CD14-positive monocyte (primary cell): Measurements from ENCODE around the gene CTNND1. TPM values are rescaled to one million over a fixed set of nuclear protein-coding genes. Genes with fewer than 3 reads are reported as not detected.
A peak's percentile ranks its signal among the peaks of the same experiment; 100 is the strongest.

Source experiments
- DNase-seq, 3 donors: peaks; one replicate each; pipeline ENCODE4 v3.0.0-alpha.2; 2011 to 2022
- H2AFZ ChIP-seq: 2 replicates; pipeline ENCODE4 v1.6.0; 2012; ENCODE audit warnings: mild to moderate bottlenecking, low read depth, low read length, inconsistent platforms; ENCODE audit not compliant: insufficient read depth, poor library complexity, severe bottlenecking
- H3K27ac ChIP-seq, 2 donors: 1 replicate in 1 of 2; 2 replicates in 1 of 2; pipeline ENCODE4 v1.5.1; 2012 to 2013; ENCODE audit warnings: low read length in 2 of 2, control low read depth in 1 of 2, inconsistent platforms in 1 of 2, low read depth in 1 of 2, mild to moderate bottlenecking in 1 of 2
- H3K27me3 ChIP-seq, 2 donors: one replicate each; pipeline versions ENCODE4 v1.6.0 to v1.6.1; 2011 to 2013; ENCODE audit warnings: low read length in 2 of 2; ENCODE audit not compliant: control insufficient read depth in 2 of 2, insufficient read depth in 2 of 2
- H3K36me3 ChIP-seq, 2 donors: replicated peaks in 1 of 2; 1 replicate in 1 of 2; 2 replicates in 1 of 2; pipeline versions ENCODE4 v1.5.1 to v1.6.1; 2012 to 2013; ENCODE audit warnings: low read length in 2 of 2, control low read depth in 1 of 2, inconsistent platforms in 1 of 2, mild to moderate bottlenecking in 1 of 2; ENCODE audit not compliant: insufficient read depth in 2 of 2, control insufficient read depth in 1 of 2
- H3K4me1 ChIP-seq, 2 donors: 1 replicate in 1 of 2; 2 replicates in 1 of 2; pipeline versions ENCODE4 v1.5.1 to v1.6.1; 2012 to 2013; ENCODE audit warnings: low read length in 2 of 2, control low read depth in 1 of 2, inconsistent platforms in 1 of 2, mild to moderate bottlenecking in 1 of 2, moderate library complexity in 1 of 2; ENCODE audit not compliant: insufficient read depth in 2 of 2, control insufficient read depth in 1 of 2
- H3K4me2 ChIP-seq: replicated peaks from 2 replicates; pipeline ENCODE3; 2012; ENCODE audit warnings: low read length, moderate library complexity, mild to moderate bottlenecking; ENCODE audit not compliant: poor library complexity, severe bottlenecking; ENCODE audit errors: extremely low read depth
- H3K4me3 ChIP-seq, 3 experiments: fragments of 200-600 bp in 1 of 3; sonication (generic) in 1 of 3; replicated peaks in 1 of 3; 1 replicate in 2 of 3; 2 replicates in 1 of 3; pipeline ENCODE4 v1.5.1; 2011 to 2013; ENCODE audit warnings: low read length in 3 of 3, mild to moderate bottlenecking in 3 of 3, control low read depth in 2 of 3, low read depth in 2 of 3, inconsistent platforms in 1 of 3, moderate library complexity in 1 of 3
- H3K79me2 ChIP-seq: 2 replicates; pipeline ENCODE4 v1.6.0; 2012; ENCODE audit warnings: mild to moderate bottlenecking, control low read depth, inconsistent platforms, low read length, moderate library complexity; ENCODE audit not compliant: insufficient read depth
- H3K9ac ChIP-seq: 2 replicates; pipeline ENCODE4 v1.6.0; 2017; ENCODE audit warnings: low read length, mild to moderate bottlenecking; ENCODE audit not compliant: insufficient read depth, poor library complexity, severe bottlenecking
- H3K9me3 ChIP-seq, 2 donors: replicated peaks in 1 of 2; 1 replicate in 1 of 2; 2 replicates in 1 of 2; pipeline versions ENCODE4 v1.5.1 to v1.6.1; 2012 to 2013; ENCODE audit warnings: low read length in 2 of 2, control low read depth in 1 of 2; ENCODE audit not compliant: control insufficient read depth in 1 of 2, insufficient read depth in 1 of 2
- H4K20me1 ChIP-seq: 2 replicates; pipeline ENCODE4 v1.6.0; 2012; ENCODE audit warnings: mild to moderate bottlenecking, low read length, control low read depth, moderate library complexity; ENCODE audit not compliant: insufficient read depth
- H3K27ac Mint-ChIP-seq, 7 donors: one replicate each; pipeline ENCODE4 v1.8.0; 2020; ENCODE audit warnings: mild to moderate bottlenecking in 7 of 7, mixed read lengths in 7 of 7, moderate library complexity in 6 of 7, inconsistent platforms in 2 of 7
- H3K27me3 Mint-ChIP-seq, 3 donors: one replicate each; pipeline ENCODE4 v1.8.0; 2021 to 2022; ENCODE audit warnings: low read depth in 3 of 3, mild to moderate bottlenecking in 3 of 3, mixed read lengths in 3 of 3, moderate library complexity in 3 of 3, inconsistent platforms in 1 of 3
- H3K36me3 Mint-ChIP-seq, 2 donors: one replicate each; pipeline ENCODE4 v1.8.0; 2020; ENCODE audit warnings: mixed read lengths in 2 of 2, inconsistent platforms in 1 of 2, mild to moderate bottlenecking in 1 of 2
- H3K4me1 Mint-ChIP-seq: one replicate; pipeline ENCODE4 v1.8.0; 2020; ENCODE audit warnings: mild to moderate bottlenecking, mixed read lengths
- H3K4me3 Mint-ChIP-seq, 2 donors: one replicate each; pipeline ENCODE4 v1.8.0; 2020; ENCODE audit warnings: mild to moderate bottlenecking in 2 of 2, mixed read lengths in 2 of 2, moderate library complexity in 1 of 2
- H3K9me3 Mint-ChIP-seq, 7 donors: one replicate each; pipeline ENCODE4 v1.8.0; 2020 to 2022; ENCODE audit warnings: mixed read lengths in 7 of 7, mild to moderate bottlenecking in 6 of 7, moderate library complexity in 6 of 7, inconsistent platforms in 2 of 7
- WGBS: methylation state at CpG from one replicate; pipeline ENCODE4 v1.1.5; 2013; ENCODE audit warnings: missing lambda C conversion rate; ENCODE audit not compliant: insufficient coverage; 5-methylcytosine and 5-hydroxymethylcytosine counted together
- intact Hi-C, 2 donors: fragments of 100-400 bp; cut with micrococcal nuclease; formaldehyde crosslinking; loops; one replicate each; pipeline versions ENCODE4 v1.15.0 to v1.15.1; 2023
- polyA plus RNA-seq, 3 donors: library from polyadenylated mRNA; depleted of rRNA in 1 of 3; unstranded in 2 of 3; stranded (reverse) in 1 of 3; fragments of 300-500 nt in 2 of 3; fragments of >200 nt in 1 of 3; fragmentation: Illumina TruSeq in 2 of 3; gene quantifications; 1 replicate in 2 of 3; 2 replicates in 1 of 3; pipeline ENCODE4 v1.2.3, GENCODE V29; 2012 to 2021
- TF ChIP-seq, protein P1 (sequence below): fragments of 200-600 bp; IDR thresholded peaks from one replicate; pipeline ENCODE4 v1.8.0; 2022; ENCODE audit warnings: antibody characterized with exemption, mild to moderate bottlenecking

CTNND1 gene
- polyA plus RNA-seq, 3 donors = 10.8 to 36.0 (median 13.7) TPM

DNA sequence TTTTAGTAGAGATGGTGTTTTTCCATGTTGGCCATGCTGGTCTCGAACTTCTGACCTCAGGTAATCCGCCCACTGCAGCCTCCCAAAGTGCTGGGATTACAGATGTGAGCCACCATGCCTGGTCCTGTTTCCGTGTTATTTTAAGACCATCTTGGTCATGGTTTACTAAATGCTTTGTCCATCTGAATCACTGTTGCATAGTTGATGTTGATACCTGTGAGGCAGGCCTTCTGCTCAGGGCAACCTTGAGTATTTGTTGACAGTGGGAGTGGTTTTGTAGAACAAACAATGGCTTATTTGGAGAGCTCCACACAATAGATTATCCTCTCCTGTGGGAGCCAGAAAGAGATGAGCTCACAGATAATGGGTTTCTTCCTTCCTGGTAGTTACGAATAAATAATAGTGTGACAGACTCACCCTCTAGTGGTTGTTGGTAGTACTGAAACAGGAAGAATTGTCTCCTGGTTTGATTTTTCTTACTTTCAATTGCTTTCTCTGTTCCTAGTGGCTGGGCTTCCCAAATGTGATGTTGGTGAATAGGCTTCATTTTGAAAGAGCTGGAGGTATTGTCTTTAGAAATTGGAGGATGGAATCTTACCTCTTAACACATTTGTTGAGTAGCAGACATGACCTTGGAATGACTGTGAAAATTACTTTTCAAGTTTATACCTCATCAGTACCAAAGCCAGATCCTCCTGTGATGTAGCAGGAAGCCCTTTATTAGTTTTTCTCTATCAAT lies 39.0 kb downstream of the CTNND1 start:
- Histone ChIP-seq H3K36me3 (peaks cover 50 to 56% of the 10 kb centered on the region in 2 donors), H3K79me2 (peaks cover 5% of the 10 kb centered on the region), H3K9ac (no peak overlapping the region), H3K4me3 (peak overlapping the region in 1 of 3 experiments; percentile 14), H4K20me1 (peaks cover 11% of the 10 kb centered on the region), H3K27me3 (no peaks in the 10 kb centered on the region), H3K27ac (peak overlapping the region in 1 of 2 donors; percentile 12), H3K9me3 (no peaks in the 10 kb centered on the region), H3K4me2 (peak overlapping the region; percentile 49), H3K4me1 (peaks cover 37% of the 10 kb centered on the region in 2 donors), H2AFZ (peak overlapping the region; percentile 36)
- H3K4me1 Mint-ChIP-seq = peaks cover 31% of the 10 kb centered on the region
- H3K9me3 Mint-ChIP-seq = no peaks in the 10 kb centered on the region
- 71% methylated on average over 2 of the region's 4 CpGs for WGBS
- intact Hi-C loops = loop anchor here (5.0 kb wide), 2 partner anchors 58 to 233 kb away; partner anchors contain the start of genes UBE2L6 (in 2 of the 2) and SELENOH (in 1 of the 2)
- peak; percentile 42 to 77 (median 64) for DNase-seq
- peak overlapping the region in 1 of 2 donors; percentile 82 for H3K4me3 Mint-ChIP-seq
- peaks cover 0 to 1% (median 0%) of the 10 kb centered on the region in 3 donors for H3K27me3 Mint-ChIP-seq
- H3K36me3 Mint-ChIP-seq = peaks cover 58 to 73% of the 10 kb centered on the region in 2 donors
- TF ChIP-seq, protein P1, sequence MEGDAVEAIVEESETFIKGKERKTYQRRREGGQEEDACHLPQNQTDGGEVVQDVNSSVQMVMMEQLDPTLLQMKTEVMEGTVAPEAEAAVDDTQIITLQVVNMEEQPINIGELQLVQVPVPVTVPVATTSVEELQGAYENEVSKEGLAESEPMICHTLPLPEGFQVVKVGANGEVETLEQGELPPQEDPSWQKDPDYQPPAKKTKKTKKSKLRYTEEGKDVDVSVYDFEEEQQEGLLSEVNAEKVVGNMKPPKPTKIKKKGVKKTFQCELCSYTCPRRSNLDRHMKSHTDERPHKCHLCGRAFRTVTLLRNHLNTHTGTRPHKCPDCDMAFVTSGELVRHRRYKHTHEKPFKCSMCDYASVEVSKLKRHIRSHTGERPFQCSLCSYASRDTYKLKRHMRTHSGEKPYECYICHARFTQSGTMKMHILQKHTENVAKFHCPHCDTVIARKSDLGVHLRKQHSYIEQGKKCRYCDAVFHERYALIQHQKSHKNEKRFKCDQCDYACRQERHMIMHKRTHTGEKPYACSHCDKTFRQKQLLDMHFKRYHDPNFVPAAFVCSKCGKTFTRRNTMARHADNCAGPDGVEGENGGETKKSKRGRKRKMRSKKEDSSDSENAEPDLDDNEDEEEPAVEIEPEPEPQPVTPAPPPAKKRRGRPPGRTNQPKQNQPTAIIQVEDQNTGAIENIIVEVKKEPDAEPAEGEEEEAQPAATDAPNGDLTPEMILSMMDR = peak; percentile 90
- peak overlapping the region in 6 of 7 donors; percentile 53 to 87 (median 76) for H3K27ac Mint-ChIP-seq

GRCh38 chr11:57801183-57801485 lies 39.5 kb downstream of the CTNND1 start:
- peaks cover 0 to 1% (median 0%) of the 10 kb centered on the region in 3 donors for H3K27me3 Mint-ChIP-seq
- H3K4me1 ChIP-seq = peaks cover 37% of the 10 kb centered on the region in 2 donors
- peak overlapping the region in 1 of 3 experiments; percentile 14 for H3K4me3 ChIP-seq
- H3K4me2 ChIP-seq = peak overlapping the region; percentile 49
- H3K36me3 Mint-ChIP-seq = peaks cover 59 to 73% of the 10 kb centered on the region in 2 donors
- intact Hi-C loops = loop anchor here (5.0 kb wide), 2 partner anchors 59 to 234 kb away; partner anchors contain the start of genes UBE2L6 (in 2 of the 2) and SELENOH (in 1 of the 2)
- no peaks in the 10 kb centered on the region for H3K9me3 Mint-ChIP-seq
- H3K36me3 ChIP-seq = peaks cover 51 to 56% of the 10 kb centered on the region in 2 donors
- H2AFZ ChIP-seq = peak overlapping the region; percentile 15
- H3K27me3 ChIP-seq = no peaks in the 10 kb centered on the region
- peak in 2 of 3 donors; percentile 10 to 40 for DNase-seq
- H3K27ac ChIP-seq = peak overlapping the region in 1 of 2 donors; percentile 12
- peaks cover 5% of the 10 kb centered on the region for H3K79me2 ChIP-seq
- peaks cover 11% of the 10 kb centered on the region for H4K20me1 ChIP-seq
- H3K4me1 Mint-ChIP-seq = peaks cover 31% of the 10 kb centered on the region
- H3K9ac ChIP-seq = no peak overlapping the region
- no peaks in the 10 kb centered on the region for H3K9me3 ChIP-seq
- TF ChIP-seq, protein P1 = no peak
- H3K27ac Mint-ChIP-seq = peak overlapping the region in 3 of 7 donors; percentile 83 to 87 (median 86)
- peak overlapping the region in 1 of 2 donors; percentile 82 for H3K4me3 Mint-ChIP-seq
